HepG2 (cell line): ENCODE measurements around the gene MAPK8. TPM values are rescaled to one million over a fixed set of nuclear protein-coding genes. Genes with fewer than 3 reads are reported as not detected.

Experiments used
- ARNT ChIP-seq: fragments of 450-650 bp; IDR thresholded peaks from 2 replicates; pipeline ENCODE4 v1.6.1; 2017
- GLI4 ChIP-seq: sonication (generic); formaldehyde crosslinking; IDR thresholded peaks from 2 replicates; pipeline ENCODE4 v1.5.1; 2020; ENCODE audit warnings: missing genetic modification reagents, mild to moderate bottlenecking, moderate library complexity, borderline replicate concordance
- IKZF1 ChIP-seq: fragments of 450-650 bp; IDR thresholded peaks from 2 replicates; pipeline ENCODE4 v1.7.1; 2016
- IRF2 ChIP-seq: IDR thresholded peaks from 2 replicates; pipeline ENCODE4 v1.6.1; 2018; ENCODE audit warnings: missing genetic modification reagents, missing compliant biosample characterization
- IRX3 ChIP-seq: sonication (generic); formaldehyde crosslinking; IDR thresholded peaks from 2 replicates; pipeline ENCODE4 v1.8.1; 2023; ENCODE audit warnings: mild to moderate bottlenecking, low read depth, missing genetic modification reagents, borderline replicate concordance
- JUNB ChIP-seq: sonication (generic); formaldehyde crosslinking; IDR thresholded peaks from 2 replicates; pipeline ENCODE4 v1.8.0; 2022; ENCODE audit warnings: missing genetic modification reagents, mild to moderate bottlenecking, borderline replicate concordance
- MTF2 ChIP-seq: sonication (generic); formaldehyde crosslinking; IDR thresholded peaks from 2 replicates; pipeline ENCODE4 v1.5.0; 2020; ENCODE audit warnings: missing genetic modification reagents, borderline replicate concordance
- PCBP1 ChIP-seq: fragments of 200-400 bp; formaldehyde crosslinking; IDR thresholded peaks from 2 replicates; pipeline ENCODE4 v1.6.1; 2017; ENCODE audit warnings: mild to moderate bottlenecking, low read depth, low read length, borderline replicate concordance
- SCMH1 ChIP-seq: sonication (generic); formaldehyde crosslinking; IDR thresholded peaks from 2 replicates; pipeline ENCODE4 v1.9.0; 2021; ENCODE audit warnings: missing genetic modification reagents, mild to moderate bottlenecking, borderline replicate concordance
- SMARCE1 ChIP-seq: fragments of 450-650 bp; IDR thresholded peaks from 2 replicates; pipeline ENCODE4 v1.6.1; 2017; ENCODE audit warnings: borderline replicate concordance
- THAP11 ChIP-seq: IDR thresholded peaks from 2 replicates; pipeline ENCODE4 v1.6.1; 2016; ENCODE audit warnings: missing biosample characterization, missing genetic modification reagents
- ZFP36 ChIP-seq: fragments of 150-350 bp; IDR thresholded peaks from 2 replicates; pipeline ENCODE4 v1.6.1; 2018; ENCODE audit warnings: borderline replicate concordance, low read length, low read depth; ENCODE audit not compliant: partially characterized antibody
- ZNF343 ChIP-seq: sonication (generic); formaldehyde crosslinking; IDR thresholded peaks from 2 replicates; pipeline ENCODE4 v1.4.0; 2020; ENCODE audit warnings: mild to moderate bottlenecking, missing genetic modification reagents
- ZNF558 ChIP-seq: sonication (generic); formaldehyde crosslinking; IDR thresholded peaks from 2 replicates; pipeline ENCODE4 v1.9.0; 2022; ENCODE audit warnings: mild to moderate bottlenecking, missing genetic modification reagents, borderline replicate concordance
- ZNF670 ChIP-seq: sonication (generic); formaldehyde crosslinking; IDR thresholded peaks from 2 replicates; pipeline ENCODE4 v1.8.0; 2022; ENCODE audit warnings: mild to moderate bottlenecking, missing genetic modification reagents, borderline replicate concordance
- polyA plus RNA-seq, 8 experiments: library from polyadenylated mRNA; depleted of rRNA in 3 of 8; stranded (reverse) in 7 of 8; unstranded in 1 of 8; fragments of >200 nt; fragmentation: Illumina TruSeq in 4 of 8; extraction: Trizol in 4 of 8; gene quantifications; 2 replicates each; pipeline versions ENCODE4 v1.2.1 to v1.2.3, GENCODE V29; 2011 to 2016; ENCODE audit warnings: low read depth in 4 of 8, missing spikeins in 1 of 8, mixed read lengths in 1 of 8; ENCODE audit not compliant: insufficient read depth in 1 of 8
- total RNA-seq, 5 experiments: library from RNA; depleted of rRNA; stranded (reverse); fragments of >200 nt; fragmentation: Illumina TruSeq; extraction: Trizol; gene quantifications; 2 replicates each; pipeline ENCODE4 v1.2.3, GENCODE V29; 2016; ENCODE audit warnings: low read depth in 1 of 5
- TF ChIP-seq, protein P1 (sequence below): IDR thresholded peaks from 2 replicates; pipeline ENCODE4 v1.6.1; 2016; ENCODE audit warnings: missing compliant biosample characterization, missing genetic modification reagents, borderline replicate concordance
- TF ChIP-seq, protein P2 (sequence below): fragments of 450-650 bp; IDR thresholded peaks from 2 replicates; pipeline ENCODE4 v1.6.1; 2017
- TF ChIP-seq, protein P3 (sequence below): sonication (generic); formaldehyde crosslinking; IDR thresholded peaks from 2 replicates; pipeline ENCODE4 v1.5.1; 2020; ENCODE audit warnings: mild to moderate bottlenecking, missing genetic modification reagents, moderate library complexity
- TF ChIP-seq, protein P4 (sequence below): sonication (generic); formaldehyde crosslinking; IDR thresholded peaks from 2 replicates; pipeline ENCODE4 v1.4.0; 2020; ENCODE audit warnings: missing genetic modification reagents

MAPK8 gene
- total and polyA plus RNA-seq, 2 of the 13 experiments (the other 11 are each of a cell fraction or from before 2014, with no cell fraction given) = 41.6 to 47.3 TPM

DNA sequence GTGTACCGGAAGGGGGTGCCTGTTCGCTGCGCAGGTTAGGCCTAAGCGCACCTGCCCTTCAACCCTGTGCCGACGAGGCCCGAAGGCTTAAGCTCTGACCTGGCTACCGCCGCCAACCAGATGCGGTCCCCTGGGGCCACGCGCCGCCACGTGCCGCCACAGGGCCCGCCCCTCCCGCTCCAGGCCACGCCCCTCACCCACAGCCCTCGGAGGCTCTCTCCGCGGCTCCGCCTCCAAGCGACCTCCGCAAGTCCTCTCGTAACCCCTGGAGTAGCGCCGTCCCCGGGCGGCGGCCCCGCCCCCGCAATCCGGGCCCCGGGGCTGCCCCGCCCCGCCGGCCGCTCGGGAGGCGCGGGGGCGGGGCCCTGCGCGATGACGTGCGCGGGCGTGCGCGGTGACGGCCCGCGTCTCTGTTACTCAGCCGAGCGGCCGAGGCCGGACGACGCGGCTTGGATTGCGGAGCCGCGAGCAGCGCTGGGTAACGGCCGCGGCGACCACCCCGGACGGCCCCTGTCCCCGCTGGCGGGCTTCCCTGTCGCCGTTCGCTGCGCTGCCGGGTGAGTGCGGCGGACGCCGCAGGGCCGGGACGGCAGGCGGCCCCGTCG lies at the start of gene MAPK8 (continued):
- TF ChIP-seq SCMH1 (no peak), IRX3 (CRISPR knock-in tag) (peak; percentile 87), THAP11 (CRISPR knock-in tag) (peak; percentile 48; the same call in 1 of the 2 replicates), JUNB (CRISPR knock-in tag) (0 out of 2 replicates have a peak, but pooled peaks have one; percentile 60), ZNF343 (peak; percentile 84; the same call in 1 of the 2 replicates), IKZF1 (no peak), IRF2 (0 out of 2 replicates have a peak, but pooled peaks have one; percentile 19), ZNF670 (CRISPR knock-in tag) (peak; percentile 45; the same call in 1 of the 2 replicates), GLI4 (no peak; the same call in 1 of the 2 replicates), PCBP1 (no peak), SMARCE1 (no peak), ARNT (no peak), MTF2 (CRISPR knock-in tag) (peak; percentile 78; the same call in 1 of the 2 replicates), ZNF558 (CRISPR knock-in tag) (0 out of 2 replicates have a peak, but pooled peaks have one; percentile 15), ZFP36 (no peak)
- TF ChIP-seq, protein P1, sequence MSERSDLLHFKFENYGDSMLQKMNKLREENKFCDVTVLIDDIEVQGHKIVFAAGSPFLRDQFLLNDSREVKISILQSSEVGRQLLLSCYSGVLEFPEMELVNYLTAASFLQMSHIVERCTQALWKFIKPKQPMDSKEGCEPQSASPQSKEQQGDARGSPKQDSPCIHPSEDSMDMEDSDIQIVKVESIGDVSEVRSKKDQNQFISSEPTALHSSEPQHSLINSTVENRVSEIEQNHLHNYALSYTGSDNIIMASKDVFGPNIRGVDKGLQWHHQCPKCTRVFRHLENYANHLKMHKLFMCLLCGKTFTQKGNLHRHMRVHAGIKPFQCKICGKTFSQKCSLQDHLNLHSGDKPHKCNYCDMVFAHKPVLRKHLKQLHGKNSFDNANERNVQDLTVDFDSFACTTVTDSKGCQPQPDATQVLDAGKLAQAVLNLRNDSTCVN (CRISPR knock-in tag) = peak; percentile 78; the same call in 1 of the 2 replicates
- TF ChIP-seq, protein P2, sequence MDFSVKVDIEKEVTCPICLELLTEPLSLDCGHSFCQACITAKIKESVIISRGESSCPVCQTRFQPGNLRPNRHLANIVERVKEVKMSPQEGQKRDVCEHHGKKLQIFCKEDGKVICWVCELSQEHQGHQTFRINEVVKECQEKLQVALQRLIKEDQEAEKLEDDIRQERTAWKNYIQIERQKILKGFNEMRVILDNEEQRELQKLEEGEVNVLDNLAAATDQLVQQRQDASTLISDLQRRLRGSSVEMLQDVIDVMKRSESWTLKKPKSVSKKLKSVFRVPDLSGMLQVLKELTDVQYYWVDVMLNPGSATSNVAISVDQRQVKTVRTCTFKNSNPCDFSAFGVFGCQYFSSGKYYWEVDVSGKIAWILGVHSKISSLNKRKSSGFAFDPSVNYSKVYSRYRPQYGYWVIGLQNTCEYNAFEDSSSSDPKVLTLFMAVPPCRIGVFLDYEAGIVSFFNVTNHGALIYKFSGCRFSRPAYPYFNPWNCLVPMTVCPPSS = no peak
- TF ChIP-seq, protein P3, sequence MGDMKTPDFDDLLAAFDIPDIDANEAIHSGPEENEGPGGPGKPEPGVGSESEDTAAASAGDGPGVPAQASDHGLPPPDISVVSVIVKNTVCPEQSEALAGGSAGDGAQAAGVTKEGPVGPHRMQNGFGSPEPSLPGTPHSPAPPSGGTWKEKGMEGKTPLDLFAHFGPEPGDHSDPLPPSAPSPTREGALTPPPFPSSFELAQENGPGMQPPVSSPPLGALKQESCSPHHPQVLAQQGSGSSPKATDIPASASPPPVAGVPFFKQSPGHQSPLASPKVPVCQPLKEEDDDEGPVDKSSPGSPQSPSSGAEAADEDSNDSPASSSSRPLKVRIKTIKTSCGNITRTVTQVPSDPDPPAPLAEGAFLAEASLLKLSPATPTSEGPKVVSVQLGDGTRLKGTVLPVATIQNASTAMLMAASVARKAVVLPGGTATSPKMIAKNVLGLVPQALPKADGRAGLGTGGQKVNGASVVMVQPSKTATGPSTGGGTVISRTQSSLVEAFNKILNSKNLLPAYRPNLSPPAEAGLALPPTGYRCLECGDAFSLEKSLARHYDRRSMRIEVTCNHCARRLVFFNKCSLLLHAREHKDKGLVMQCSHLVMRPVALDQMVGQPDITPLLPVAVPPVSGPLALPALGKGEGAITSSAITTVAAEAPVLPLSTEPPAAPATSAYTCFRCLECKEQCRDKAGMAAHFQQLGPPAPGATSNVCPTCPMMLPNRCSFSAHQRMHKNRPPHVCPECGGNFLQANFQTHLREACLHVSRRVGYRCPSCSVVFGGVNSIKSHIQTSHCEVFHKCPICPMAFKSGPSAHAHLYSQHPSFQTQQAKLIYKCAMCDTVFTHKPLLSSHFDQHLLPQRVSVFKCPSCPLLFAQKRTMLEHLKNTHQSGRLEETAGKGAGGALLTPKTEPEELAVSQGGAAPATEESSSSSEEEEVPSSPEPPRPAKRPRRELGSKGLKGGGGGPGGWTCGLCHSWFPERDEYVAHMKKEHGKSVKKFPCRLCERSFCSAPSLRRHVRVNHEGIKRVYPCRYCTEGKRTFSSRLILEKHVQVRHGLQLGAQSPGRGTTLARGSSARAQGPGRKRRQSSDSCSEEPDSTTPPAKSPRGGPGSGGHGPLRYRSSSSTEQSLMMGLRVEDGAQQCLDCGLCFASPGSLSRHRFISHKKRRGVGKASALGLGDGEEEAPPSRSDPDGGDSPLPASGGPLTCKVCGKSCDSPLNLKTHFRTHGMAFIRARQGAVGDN (CRISPR knock-in tag) = peak; percentile 98
- TF ChIP-seq, protein P4, sequence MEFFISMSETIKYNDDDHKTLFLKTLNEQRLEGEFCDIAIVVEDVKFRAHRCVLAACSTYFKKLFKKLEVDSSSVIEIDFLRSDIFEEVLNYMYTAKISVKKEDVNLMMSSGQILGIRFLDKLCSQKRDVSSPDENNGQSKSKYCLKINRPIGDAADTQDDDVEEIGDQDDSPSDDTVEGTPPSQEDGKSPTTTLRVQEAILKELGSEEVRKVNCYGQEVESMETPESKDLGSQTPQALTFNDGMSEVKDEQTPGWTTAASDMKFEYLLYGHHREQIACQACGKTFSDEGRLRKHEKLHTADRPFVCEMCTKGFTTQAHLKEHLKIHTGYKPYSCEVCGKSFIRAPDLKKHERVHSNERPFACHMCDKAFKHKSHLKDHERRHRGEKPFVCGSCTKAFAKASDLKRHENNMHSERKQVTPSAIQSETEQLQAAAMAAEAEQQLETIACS (CRISPR knock-in tag) = peak; percentile 4; the same call in 1 of the 2 replicates
